Testis (tissue), 3 donors: Measurements from ENCODE around the gene ZNF862. TPM values are rescaled to one million over a fixed set of nuclear protein-coding genes. Genes with fewer than 3 reads are reported as not detected.

Source experiments
- DNase-seq: peaks from one replicate; pipeline ENCODE4 v3.0.0-alpha.2; 2019
- H3K27ac ChIP-seq, 2 donors: fragments of 200-600 bp; sonication (generic); one replicate each; pipeline ENCODE4 v1.5.1; 2019
- H3K27me3 ChIP-seq: fragments of 200-600 bp; sonication (generic); one replicate; pipeline ENCODE4 v1.5.1; 2019
- H3K36me3 ChIP-seq: fragments of 200-600 bp; sonication (generic); one replicate; pipeline ENCODE4 v1.5.1; 2017; ENCODE audit warnings: low read depth; ENCODE audit errors: missing control alignments
- H3K4me1 ChIP-seq: fragments of 200-600 bp; sonication (generic); one replicate; pipeline ENCODE4 v1.5.1; 2019
- H3K4me3 ChIP-seq, 2 donors: fragments of 200-600 bp; sonication (generic); one replicate each; pipeline ENCODE4 v1.5.1; 2017 to 2019
- H3K9me3 ChIP-seq: fragments of 200-600 bp; sonication (generic); one replicate; pipeline ENCODE4 v1.5.1; 2017
- POLR2A ChIP-seq: fragments of 450-650 bp; IDR thresholded peaks from one replicate; pipeline ENCODE4 v1.6.1; 2017; ENCODE audit warnings: antibody characterized with exemption, mild to moderate bottlenecking, moderate library complexity
- WGBS, 2 donors: methylation state at CpG; one replicate each; pipeline ENCODE4 v1.1.5; 2018; 5-methylcytosine and 5-hydroxymethylcytosine counted together
- intact Hi-C: fragments of 100-400 bp; cut with DNase I; formaldehyde crosslinking; loops from one replicate; pipeline ENCODE4 v1.15.1; 2023; ENCODE audit warnings: low total_unique reads
- polyA plus RNA-seq: library from polyadenylated mRNA; stranded (reverse); fragments of 350-450 nt; fragmentation: Illumina TruSeq; extraction: RNeasy Lipid Tissue Mini Kit (QIAGEN cat#74804); gene quantifications from one replicate; pipeline ENCODE4 v1.2.3, GENCODE V29; 2014; ENCODE audit warnings: low read depth, low replicate concordance; ENCODE audit not compliant: insufficient read depth
- total RNA-seq, 2 donors: library from RNA; depleted of rRNA; stranded (reverse); fragments of >200 nt; gene quantifications; one replicate each; pipeline ENCODE4 v1.2.3, GENCODE V29; 2016
- TF ChIP-seq, protein P1 (sequence below), 3 experiments: fragments of 450-650 bp in 2 of 3; fragments of 200-600 bp in 1 of 3; sonication (generic) in 1 of 3; IDR thresholded peaks; one replicate each; pipeline ENCODE4 v1.5.1; 2016 to 2019; ENCODE audit warnings: antibody characterized with exemption in 3 of 3, mild to moderate bottlenecking in 2 of 3, moderate library complexity in 1 of 3

ZNF862 gene
- total and polyA plus RNA-seq, 3 donors from 2014 or later = 12.8 to 24.5 (median 21.6) TPM

- Histone ChIP-seq H3K36me3 (no peaks in the 10 kb centered on the region), H3K27ac (no peak overlapping the region), H3K27me3 (no peaks in the 10 kb centered on the region), H3K9me3 (no peaks in the 10 kb centered on the region), H3K4me1 (no peaks in the 10 kb centered on the region), H3K4me3 (no peak overlapping the region)
- no peak for TF ChIP-seq POLR2A
- TF ChIP-seq, protein P1, sequence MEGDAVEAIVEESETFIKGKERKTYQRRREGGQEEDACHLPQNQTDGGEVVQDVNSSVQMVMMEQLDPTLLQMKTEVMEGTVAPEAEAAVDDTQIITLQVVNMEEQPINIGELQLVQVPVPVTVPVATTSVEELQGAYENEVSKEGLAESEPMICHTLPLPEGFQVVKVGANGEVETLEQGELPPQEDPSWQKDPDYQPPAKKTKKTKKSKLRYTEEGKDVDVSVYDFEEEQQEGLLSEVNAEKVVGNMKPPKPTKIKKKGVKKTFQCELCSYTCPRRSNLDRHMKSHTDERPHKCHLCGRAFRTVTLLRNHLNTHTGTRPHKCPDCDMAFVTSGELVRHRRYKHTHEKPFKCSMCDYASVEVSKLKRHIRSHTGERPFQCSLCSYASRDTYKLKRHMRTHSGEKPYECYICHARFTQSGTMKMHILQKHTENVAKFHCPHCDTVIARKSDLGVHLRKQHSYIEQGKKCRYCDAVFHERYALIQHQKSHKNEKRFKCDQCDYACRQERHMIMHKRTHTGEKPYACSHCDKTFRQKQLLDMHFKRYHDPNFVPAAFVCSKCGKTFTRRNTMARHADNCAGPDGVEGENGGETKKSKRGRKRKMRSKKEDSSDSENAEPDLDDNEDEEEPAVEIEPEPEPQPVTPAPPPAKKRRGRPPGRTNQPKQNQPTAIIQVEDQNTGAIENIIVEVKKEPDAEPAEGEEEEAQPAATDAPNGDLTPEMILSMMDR (IDR thresholded peaks at IDR 0.05) = no peak
- 64 to 84% methylated on average over 5 to 6 of the region's 6 CpGs for WGBS, 2 donors
- intact Hi-C loops = no loop called here
- DNase-seq = no peak
Observed at GRCh38 chr7:149844445-149844844, 6.3 kb downstream of the ZNF862 start.

DNA sequence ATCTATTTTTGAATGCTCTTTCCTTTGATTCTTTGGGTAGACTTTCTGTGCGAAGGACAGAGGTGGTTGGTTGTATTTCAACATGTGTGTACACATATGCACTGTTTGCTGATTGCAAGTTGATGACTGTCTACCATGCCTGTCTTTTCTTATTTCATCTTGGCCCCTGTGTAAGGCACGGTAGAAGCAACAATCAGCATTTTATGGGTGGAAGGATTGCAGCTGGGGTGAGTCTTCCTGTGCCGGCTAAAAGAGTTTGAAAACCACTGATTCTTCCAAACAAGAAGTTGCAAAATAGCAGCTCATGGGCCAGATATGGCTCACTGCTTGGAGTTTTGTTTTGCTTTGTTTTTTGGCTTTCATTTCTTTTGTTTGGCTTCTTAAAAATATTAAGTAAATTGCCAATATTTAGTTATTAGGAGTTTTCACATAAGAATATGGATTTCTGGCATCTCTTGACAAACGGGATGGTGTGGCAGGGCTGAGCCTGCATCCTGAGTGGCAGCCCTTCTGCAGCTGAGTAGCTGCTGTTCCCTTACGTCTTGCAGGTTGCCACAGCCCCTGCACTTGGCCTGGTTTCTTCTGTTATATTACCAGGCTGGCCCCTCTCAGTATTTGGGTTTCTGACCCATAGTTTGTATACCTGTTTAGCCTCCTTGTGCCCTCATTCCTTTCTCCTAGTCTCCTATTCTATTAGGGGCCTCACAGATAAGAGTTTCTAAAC, 7.2 kb downstream of the ZNF862 start:
- TF ChIP-seq POLR2A = no peak
- TF ChIP-seq, protein P1 (IDR thresholded peaks at IDR 0.05) = no peak
- intact Hi-C loops = no loop called here
- WGBS, 2 donors = 83 to 86% methylated on average over 5 of the region's 5 CpGs
- no peak overlapping the region for H3K4me3 ChIP-seq
- H3K36me3 ChIP-seq = no peaks in the 10 kb centered on the region
- no peaks in the 10 kb centered on the region for H3K4me1 ChIP-seq
- H3K9me3 ChIP-seq = no peaks in the 10 kb centered on the region
- H3K27ac ChIP-seq = no peak overlapping the region
- no peak for DNase-seq
- no peaks in the 10 kb centered on the region for H3K27me3 ChIP-seq

DNA sequence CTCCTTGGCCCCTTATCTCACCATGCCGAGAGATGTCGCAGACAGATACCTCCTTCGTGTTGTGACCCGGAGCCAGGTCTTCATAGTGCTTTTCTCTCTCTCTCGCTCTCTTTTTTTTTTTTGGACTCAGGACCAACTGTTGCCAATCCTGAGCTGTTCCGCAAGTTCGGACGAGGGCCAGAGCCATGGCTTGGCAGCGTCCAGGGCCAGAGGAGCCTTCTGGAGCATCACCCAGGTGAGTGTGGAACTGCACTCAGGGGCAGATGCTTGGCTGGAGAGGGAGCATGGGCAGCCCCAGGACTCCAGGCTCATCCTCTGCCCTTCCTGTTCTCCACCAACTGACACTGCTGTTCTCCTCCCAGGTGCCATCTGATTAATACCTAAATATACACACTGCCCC, 7.8 kb downstream of the ZNF862 start:
- no peaks in the 10 kb centered on the region for H3K27me3 ChIP-seq
- TF ChIP-seq POLR2A = no peak
- TF ChIP-seq, protein P1 (IDR thresholded peaks at IDR 0.05) = no peak
- no peaks in the 10 kb centered on the region for H3K9me3 ChIP-seq
- 91 to 97% methylated on average over 9 of the region's 9 CpGs for WGBS, 2 donors
- DNase-seq = no peak
- H3K36me3 ChIP-seq = no peaks in the 10 kb centered on the region
- H3K27ac ChIP-seq = no peak overlapping the region
- H3K4me1 ChIP-seq = no peaks in the 10 kb centered on the region
- intact Hi-C loops = no loop called here
- H3K4me3 ChIP-seq = no peak overlapping the region

DNA sequence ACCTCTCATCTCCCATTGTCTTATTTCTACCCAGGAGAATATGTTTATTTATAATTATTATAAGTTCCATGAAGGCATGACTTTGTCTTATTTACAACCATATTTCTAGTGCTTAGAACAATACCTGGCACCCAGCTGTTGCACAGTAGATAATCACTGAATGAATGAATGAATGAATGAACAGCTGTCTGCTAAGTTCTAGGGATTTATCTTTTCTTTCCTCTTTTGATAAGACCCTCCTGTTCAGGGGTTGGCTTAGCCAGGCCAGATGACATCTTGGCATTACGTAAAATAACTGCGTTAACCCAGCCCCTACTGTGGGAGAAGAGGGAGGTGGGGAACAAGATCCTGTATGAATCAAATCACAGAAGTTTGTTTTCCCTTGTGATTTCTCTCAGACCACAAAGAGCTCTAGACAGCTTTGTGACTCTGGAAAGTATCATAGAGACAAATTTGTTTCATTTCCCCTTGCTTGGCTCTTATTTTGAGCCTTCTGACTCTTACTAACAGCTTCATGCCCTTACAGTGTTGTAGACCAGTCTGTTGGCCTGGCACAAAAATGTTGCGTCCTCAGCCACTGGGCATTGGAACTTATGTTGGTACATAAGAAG, 8.4 kb downstream of the ZNF862 start:
- no peaks in the 10 kb centered on the region for H3K27me3 ChIP-seq
- H3K36me3 ChIP-seq = no peaks in the 10 kb centered on the region
- H3K9me3 ChIP-seq = no peaks in the 10 kb centered on the region
- no peak overlapping the region for H3K27ac ChIP-seq
- H3K4me1 ChIP-seq = no peaks in the 10 kb centered on the region
- 90 to 96% methylated on average over 3 of the region's 3 CpGs for WGBS, 2 donors
- no peak for TF ChIP-seq POLR2A
- TF ChIP-seq, protein P1 (IDR thresholded peaks at IDR 0.05) = no peak
- DNase-seq = no peak
- intact Hi-C loops = no loop called here
- no peak overlapping the region for H3K4me3 ChIP-seq
